NT2/D1 (cell line): ENCODE measurements around the gene VEZT.
"Not testable (repeated sequence)": the region's sequence is repeated elsewhere in the genome, so short reads cannot be mapped to it uniquely, and the experiment has no call there.

ENCODE experiments used
- DNase-seq: peaks from one replicate; pipeline ENCODE4 v3.0.0-alpha.2; 2011; ENCODE audit warnings: low read depth, low spot score
- H3K27me3 ChIP-seq: 2 replicates; pipeline ENCODE4 v1.6.0; 2011; ENCODE audit warnings: mild to moderate bottlenecking; ENCODE audit not compliant: insufficient read length, insufficient read depth
- H3K36me3 ChIP-seq: 2 replicates; pipeline ENCODE4 v1.6.1; 2011; ENCODE audit warnings: mild to moderate bottlenecking, low read length, mixed read lengths; ENCODE audit not compliant: insufficient read depth, insufficient read length
- H3K4me1 ChIP-seq: 2 replicates; pipeline ENCODE4 v1.5.1; 2011; ENCODE audit not compliant: insufficient read depth, insufficient read length
- H3K4me3 ChIP-seq: 2 replicates; pipeline ENCODE4 v1.5.1; 2011; ENCODE audit warnings: low read depth; ENCODE audit not compliant: insufficient read length
- H3K9ac ChIP-seq: 2 replicates; pipeline ENCODE4 v1.6.0; 2011; ENCODE audit warnings: low read depth; ENCODE audit not compliant: insufficient read length
- H3K9me3 ChIP-seq: 2 replicates; pipeline ENCODE4 v1.5.1; 2011; ENCODE audit warnings: mild to moderate bottlenecking, low read length; ENCODE audit not compliant: insufficient read depth
- SUZ12 ChIP-seq: IDR thresholded peaks from 2 replicates; pipeline ENCODE4 v1.6.1; 2011; ENCODE audit not compliant: insufficient read length, insufficient read depth; ENCODE audit errors: extremely low read depth
- YY1 ChIP-seq: IDR thresholded peaks from 2 replicates; pipeline ENCODE4 v1.6.1; 2011; ENCODE audit not compliant: insufficient read length, insufficient read depth
- ZNF274 ChIP-seq: IDR thresholded peaks from 2 replicates; pipeline ENCODE4 v1.6.1; 2011; ENCODE audit warnings: mild to moderate bottlenecking, low read depth, low read length

Gene VEZT

GRCh38 chr12:95192271-95192670 lies 25.3 kb upstream of the VEZT start:
- H3K27me3 ChIP-seq, result no peaks in the 10 kb centered on the region
- H3K9me3 ChIP-seq, result no peaks in the 10 kb centered on the region
- TF ChIP-seq YY1, result no peak
- TF ChIP-seq SUZ12, result no peak
- TF ChIP-seq ZNF274, result no peak
- DNase-seq, result no peak
- H3K36me3 ChIP-seq, result peaks cover 3% of the 10 kb centered on the region
- H3K4me3 ChIP-seq, result no peak overlapping the region
- no peaks in the 10 kb centered on the region for H3K4me1 ChIP-seq
- H3K9ac ChIP-seq, result no peak overlapping the region

GRCh38 chr12:95193139-95193538 lies 24.5 kb upstream of the VEZT start:
- Histone ChIP-seq H3K9ac (no peak overlapping the region), H3K4me3 (no peak overlapping the region), H3K36me3 (peaks cover 3% of the 10 kb centered on the region), H3K4me1 (no peaks in the 10 kb centered on the region), H3K27me3 (no peaks in the 10 kb centered on the region), H3K9me3 (no peaks in the 10 kb centered on the region)
- DNase-seq, result no peak
- TF ChIP-seq ZNF274 (no peak), SUZ12 (no peak), YY1 (no peak)

- H3K9me3 ChIP-seq, result no peaks in the 10 kb centered on the region
- H3K27me3 ChIP-seq, result no peaks in the 10 kb centered on the region
- H3K36me3 ChIP-seq, result peaks cover 3% of the 10 kb centered on the region
- no peak for TF ChIP-seq ZNF274
- TF ChIP-seq YY1, result no peak
- no peak for TF ChIP-seq SUZ12
- H3K4me3 ChIP-seq, result no peak overlapping the region
- no peak for DNase-seq
- no peak overlapping the region for H3K9ac ChIP-seq
- no peaks in the 10 kb centered on the region for H3K4me1 ChIP-seq
These were observed 22.5 kb upstream of the VEZT start for GRCh38 chr12:95195122-95195521.

GRCh38 chr12:95196875-95197569 lies 20.6 kb upstream of the VEZT start:
- H3K4me3 ChIP-seq, H3K36me3 ChIP-seq, H3K27me3 ChIP-seq, H3K4me1 ChIP-seq, DNase-seq, H3K9ac ChIP-seq, H3K9me3 ChIP-seq: not testable (repeated sequence)

- no peaks in the 10 kb centered on the region for H3K27me3 ChIP-seq
- H3K4me3 ChIP-seq, result no peak overlapping the region
- peaks cover 3% of the 10 kb centered on the region for H3K36me3 ChIP-seq
- no peak for DNase-seq
- H3K9me3 ChIP-seq, result no peaks in the 10 kb centered on the region
- H3K4me1 ChIP-seq, result no peaks in the 10 kb centered on the region
- no peak overlapping the region for H3K9ac ChIP-seq
- no peak for TF ChIP-seq YY1
- TF ChIP-seq ZNF274, result no peak
- TF ChIP-seq SUZ12, result no peak
These were observed 20.0 kb upstream of the VEZT start for GRCh38 chr12:95197636-95198035.

- H3K9ac ChIP-seq, result no peak overlapping the region
- no peak for DNase-seq
- H3K4me3 ChIP-seq, result no peak overlapping the region
- H3K4me1 ChIP-seq, result peaks cover under 1% of the 10 kb centered on the region
- no peaks in the 10 kb centered on the region for H3K27me3 ChIP-seq
- H3K36me3 ChIP-seq, result peaks cover 3% of the 10 kb centered on the region
- TF ChIP-seq SUZ12, result no peak
- no peak for TF ChIP-seq YY1
- TF ChIP-seq ZNF274, result no peak
- H3K9me3 ChIP-seq, result no peaks in the 10 kb centered on the region
These were observed 18.7 kb upstream of the VEZT start for GRCh38 chr12:95198914-95199313.

GRCh38 chr12:95200128-95200894 lies 17.3 kb upstream of the VEZT start:
- H3K27me3 ChIP-seq, result no peaks in the 10 kb centered on the region
- no peak overlapping the region for H3K9ac ChIP-seq
- no peak for DNase-seq
- no peaks in the 10 kb centered on the region for H3K9me3 ChIP-seq
- TF ChIP-seq ZNF274, result no peak
- TF ChIP-seq YY1, result no peak
- no peak for TF ChIP-seq SUZ12
- no peak overlapping the region for H3K4me3 ChIP-seq
- H3K4me1 ChIP-seq, result peaks cover 3% of the 10 kb centered on the region
- peaks cover 3% of the 10 kb centered on the region for H3K36me3 ChIP-seq
